SW 1271 (cell line): ENCODE data around the gene PDE3B.
"Not testable (repeated sequence)": the region's sequence is repeated elsewhere in the genome, so short reads cannot be mapped to it uniquely, and the experiment has no call there.

Source experiments
- DNase-seq, 2 experiments: peaks; one replicate each; lab custom pipeline; 2025; lab: John Stamatoyannopoulos, UW

Gene PDE3B

DNA sequence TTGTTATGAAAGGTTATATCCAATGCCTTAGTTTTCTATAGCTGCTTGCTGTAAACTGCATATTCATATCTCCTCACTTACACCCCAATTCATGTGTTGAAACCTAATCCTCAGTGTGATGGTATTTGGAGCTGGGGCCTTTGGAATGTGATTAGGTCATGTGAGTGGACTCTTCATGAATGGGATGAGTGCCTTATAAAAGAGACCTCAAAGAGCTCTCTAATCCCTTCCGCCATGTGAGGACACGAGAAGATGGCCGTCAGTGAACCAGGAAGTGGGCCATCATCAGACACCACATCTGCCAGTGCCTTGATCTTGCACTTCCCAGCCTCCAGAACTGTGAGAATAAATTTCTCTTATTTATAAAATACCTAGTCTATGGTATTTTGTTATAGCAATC is 169.2 kb downstream of the PDE3B start:
- DNase-seq = no peak

DNA sequence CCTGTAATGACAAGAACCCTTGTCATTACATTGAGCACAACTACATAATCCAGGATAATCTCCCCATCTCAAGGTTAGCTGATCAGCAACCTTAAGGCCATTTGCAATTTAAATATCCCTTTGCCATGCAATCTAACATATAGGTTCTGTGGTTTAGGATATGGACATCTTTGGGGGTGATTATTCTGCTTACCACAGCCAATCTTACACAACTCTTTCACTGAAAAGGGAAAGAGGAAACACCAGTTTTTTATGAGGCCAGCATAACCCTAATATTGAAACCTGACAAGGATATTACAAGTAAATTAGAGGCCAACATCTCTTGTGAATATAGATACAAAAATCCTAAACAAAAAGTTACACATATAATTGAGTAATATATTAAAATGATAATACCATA is 169.9 kb downstream of the PDE3B start:
- no peak for DNase-seq

GRCh38 chr11:14818779-14819178 is 175.2 kb downstream of the PDE3B start:
- DNase-seq = no peak

- DNase-seq = no peak
Measured at GRCh38 chr11:14819596-14819995, 176.0 kb downstream of the PDE3B start.

GRCh38 chr11:14821031-14821430 is 177.4 kb downstream of the PDE3B start:
- no peak for DNase-seq

- DNase-seq = no peak
Measured at GRCh38 chr11:14826600-14826999, 183.0 kb downstream of the PDE3B start.

- no peak for DNase-seq
Measured at GRCh38 chr11:14835496-14836492, 192.2 kb downstream of the PDE3B start.

DNA sequence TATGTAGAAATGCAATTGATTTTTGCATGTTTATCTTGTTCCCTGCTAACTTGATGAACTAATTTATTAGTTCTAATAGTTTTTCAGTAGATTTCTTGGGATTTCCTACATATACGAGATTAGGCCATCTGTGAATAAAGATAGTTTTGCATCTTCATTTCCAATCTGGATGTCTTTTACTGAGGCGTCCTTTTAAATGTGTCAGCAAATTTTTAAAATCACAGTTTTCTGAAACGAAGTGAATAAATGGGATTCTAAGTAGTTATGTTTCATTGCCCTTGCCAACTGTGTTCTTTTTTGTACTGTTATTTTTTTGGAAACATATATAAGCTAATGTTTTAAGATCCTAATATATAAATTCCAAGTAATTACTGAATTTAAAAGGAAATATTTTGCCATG is 198.4 kb downstream of the PDE3B start:
- no peak for DNase-seq

DNA sequence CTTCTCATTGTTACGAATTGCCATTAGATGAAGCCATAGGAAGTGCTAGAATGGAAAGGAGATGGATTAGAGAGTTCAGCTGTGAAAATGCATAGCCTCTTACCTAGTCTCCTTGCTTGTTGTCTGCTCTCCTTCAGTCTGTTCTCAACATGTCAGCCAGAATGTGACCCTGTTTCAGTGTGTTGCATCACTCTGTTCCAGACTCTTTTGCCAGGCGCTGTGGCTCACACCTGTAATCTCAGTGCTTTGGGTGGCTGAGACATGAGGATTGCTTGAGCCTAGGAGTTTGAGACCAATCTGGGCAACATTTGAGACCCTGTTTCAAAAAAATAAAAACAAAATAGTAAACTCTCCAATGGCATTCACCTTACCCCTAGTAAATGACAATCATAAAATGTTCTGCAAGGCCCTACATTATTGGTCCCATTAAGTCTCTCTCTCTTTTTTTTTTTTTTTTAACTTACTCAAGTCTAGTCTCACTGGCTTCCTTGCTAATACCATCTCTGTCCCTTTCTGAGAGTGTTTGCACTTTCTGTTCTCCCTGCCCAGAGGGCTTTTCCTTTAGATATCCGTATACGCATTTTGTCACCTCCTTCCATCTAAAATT is 209.1 kb downstream of the PDE3B start:
- DNase-seq = no peak

DNA sequence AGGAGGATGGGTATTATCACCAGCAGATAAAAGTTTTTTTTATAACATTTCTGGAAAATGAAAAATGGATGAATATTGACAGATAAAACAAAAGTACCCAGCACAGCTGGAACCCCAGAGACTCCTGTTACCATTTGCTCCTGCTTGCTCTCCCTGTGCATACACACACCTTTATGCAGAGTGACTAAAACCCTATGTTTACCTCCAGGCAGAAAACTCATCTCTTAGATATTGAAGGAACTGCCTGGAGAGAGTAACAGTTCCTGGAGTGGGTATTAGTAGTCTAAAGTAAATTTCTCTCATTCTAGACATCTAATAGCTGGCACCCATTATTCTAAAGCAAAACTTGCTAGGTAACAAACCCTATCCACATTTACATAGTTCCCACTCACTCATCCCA is 210.5 kb downstream of the PDE3B start:
- DNase-seq = no peak

DNA sequence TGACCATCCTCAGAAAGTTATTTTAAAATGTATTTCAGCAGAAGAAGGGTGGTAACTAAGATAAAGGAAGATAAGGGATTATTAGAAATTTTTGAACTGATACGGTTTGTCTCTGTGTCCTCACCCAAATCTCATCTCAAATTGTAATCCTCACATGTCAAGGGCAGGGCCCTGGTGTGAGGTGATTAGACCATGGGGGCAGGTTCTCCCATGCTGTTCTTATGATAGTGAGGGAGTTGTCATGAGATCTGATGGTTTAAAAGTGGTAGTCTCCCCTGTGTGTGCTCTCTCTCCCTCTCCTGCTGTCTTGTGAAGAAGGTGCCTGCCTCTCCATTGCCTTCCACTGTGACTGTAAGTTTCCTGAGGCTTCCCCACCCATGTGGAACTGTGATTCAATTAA is 212.3 kb downstream of the PDE3B start:
- no peak for DNase-seq

- no peak for DNase-seq
Measured at GRCh38 chr11:14857621-14858020, 214.0 kb downstream of the PDE3B start.

DNA sequence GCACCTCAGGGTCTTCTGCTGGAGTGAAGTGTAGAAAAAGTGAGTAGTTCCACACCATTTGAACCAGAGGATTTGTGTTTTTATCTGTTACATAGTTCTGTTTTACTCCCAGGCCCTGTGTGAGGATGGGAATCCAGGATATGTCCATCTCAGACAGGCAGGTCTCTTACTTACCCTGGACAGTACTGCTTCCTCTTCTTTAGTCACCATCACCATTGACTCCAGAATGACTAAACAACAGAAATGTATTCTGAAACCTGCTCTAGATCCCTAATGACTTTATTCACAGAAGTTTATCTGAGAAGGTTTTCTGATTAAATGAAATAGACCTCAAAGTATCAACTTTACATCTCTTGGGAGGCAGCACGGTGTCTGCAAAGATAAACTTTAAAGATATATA is 214.8 kb downstream of the PDE3B start:
- no peak for DNase-seq

- no peak for DNase-seq
Measured at GRCh38 chr11:14860511-14860910, 216.9 kb downstream of the PDE3B start.

DNA sequence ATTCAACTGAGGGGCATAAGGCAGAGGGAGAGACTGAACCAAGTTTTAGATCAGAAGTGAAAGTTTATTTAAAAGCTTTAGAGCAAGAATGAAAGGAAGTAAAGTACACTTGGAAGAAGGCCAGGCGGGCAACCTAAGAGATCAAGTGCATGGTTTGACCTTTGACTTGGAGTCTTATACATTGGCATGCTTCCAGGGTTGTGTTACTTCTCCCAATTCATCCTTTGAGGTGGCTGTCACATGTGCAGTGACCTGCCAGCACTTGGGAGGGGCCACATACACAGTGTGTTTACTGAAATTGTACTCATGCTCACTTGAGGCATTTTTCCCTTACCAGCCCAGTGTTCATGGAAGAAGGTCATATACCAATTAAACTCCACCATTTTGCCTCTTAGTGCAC is 218.1 kb downstream of the PDE3B start:
- DNase-seq = no peak

GRCh38 chr11:14863775-14864174 is 220.2 kb downstream of the PDE3B start:
- DNase-seq = not testable (repeated sequence)

DNA sequence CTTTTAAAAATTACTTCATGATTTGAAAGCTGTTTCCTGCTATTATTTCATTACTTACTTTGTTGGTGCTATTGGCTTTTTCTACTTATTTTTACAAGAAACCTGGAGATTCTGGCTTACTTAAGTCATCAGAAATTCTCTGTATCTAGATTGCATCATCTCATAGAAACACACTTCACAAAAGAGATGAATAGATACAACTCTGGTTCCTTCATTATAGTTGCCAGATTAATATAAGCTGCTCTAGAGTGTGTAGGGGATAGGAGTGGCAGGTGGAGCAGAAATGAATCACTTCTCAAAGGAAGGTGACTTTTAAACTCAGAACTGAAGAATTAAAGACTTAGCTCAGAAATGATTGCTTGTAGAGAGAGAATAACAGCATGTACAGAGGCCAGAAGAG is 228.4 kb downstream of the PDE3B start:
- DNase-seq = no peak

DNA sequence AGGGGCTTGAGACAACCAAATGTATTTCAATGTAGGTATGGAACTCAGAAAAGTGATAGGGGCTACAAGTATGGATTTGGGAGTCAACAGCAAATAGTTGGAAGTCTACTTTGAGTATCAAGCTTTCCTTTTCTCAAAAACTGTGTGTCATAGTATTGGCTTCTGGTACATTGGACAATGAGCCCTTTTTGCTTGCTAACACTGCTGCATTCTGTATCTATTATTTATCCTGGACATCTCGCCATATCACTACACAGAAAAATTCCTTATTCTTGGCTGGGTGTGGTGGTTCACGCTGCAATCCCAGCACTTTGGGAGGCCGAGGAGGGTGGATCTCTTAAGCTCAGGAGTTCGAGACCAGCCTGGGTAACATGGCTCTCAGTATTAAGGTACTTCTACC is 230.0 kb downstream of the PDE3B start:
- no peak for DNase-seq

DNA sequence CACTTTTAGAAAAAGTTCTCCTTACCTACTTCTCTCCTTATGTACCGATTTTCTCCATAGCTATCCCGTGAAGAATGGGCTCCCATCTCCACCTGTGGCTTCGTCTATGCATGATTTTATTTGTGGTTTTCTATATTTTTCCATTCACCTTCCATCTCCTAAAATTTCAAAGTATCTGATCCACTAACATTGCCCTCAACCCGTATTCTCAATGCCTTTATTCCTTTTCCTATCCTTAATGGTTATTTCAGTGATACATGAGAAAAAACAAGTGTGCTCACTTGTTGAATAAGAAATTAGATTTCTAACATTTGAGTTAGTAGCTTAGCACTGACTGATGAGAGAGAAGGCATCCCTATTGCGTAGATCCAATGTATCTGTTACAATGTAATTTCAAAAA is 231.6 kb downstream of the PDE3B start:
- no peak for DNase-seq

GRCh38 chr11:14881576-14882193 is 238.1 kb downstream of the PDE3B start:
- no peak for DNase-seq

GRCh38 chr11:14882196-14882595 is 238.6 kb downstream of the PDE3B start:
- no peak for DNase-seq

GRCh38 chr11:14883683-14884082 is 240.1 kb downstream of the PDE3B start:
- DNase-seq = not testable (repeated sequence)

GRCh38 chr11:14884667-14885273 is 241.2 kb downstream of the PDE3B start:
- no peak for DNase-seq
